ENCODE data around the gene RNASEH1.
"Not testable (repeated sequence)": the region's sequence is repeated elsewhere in the genome, so short reads cannot be mapped to it uniquely, and the experiment has no call there.

GRCh38 chr2:3496708-3497080 lies 61.4 kb downstream of the RNASEH1 start:
- TF ChIP-seq, protein P1, sequence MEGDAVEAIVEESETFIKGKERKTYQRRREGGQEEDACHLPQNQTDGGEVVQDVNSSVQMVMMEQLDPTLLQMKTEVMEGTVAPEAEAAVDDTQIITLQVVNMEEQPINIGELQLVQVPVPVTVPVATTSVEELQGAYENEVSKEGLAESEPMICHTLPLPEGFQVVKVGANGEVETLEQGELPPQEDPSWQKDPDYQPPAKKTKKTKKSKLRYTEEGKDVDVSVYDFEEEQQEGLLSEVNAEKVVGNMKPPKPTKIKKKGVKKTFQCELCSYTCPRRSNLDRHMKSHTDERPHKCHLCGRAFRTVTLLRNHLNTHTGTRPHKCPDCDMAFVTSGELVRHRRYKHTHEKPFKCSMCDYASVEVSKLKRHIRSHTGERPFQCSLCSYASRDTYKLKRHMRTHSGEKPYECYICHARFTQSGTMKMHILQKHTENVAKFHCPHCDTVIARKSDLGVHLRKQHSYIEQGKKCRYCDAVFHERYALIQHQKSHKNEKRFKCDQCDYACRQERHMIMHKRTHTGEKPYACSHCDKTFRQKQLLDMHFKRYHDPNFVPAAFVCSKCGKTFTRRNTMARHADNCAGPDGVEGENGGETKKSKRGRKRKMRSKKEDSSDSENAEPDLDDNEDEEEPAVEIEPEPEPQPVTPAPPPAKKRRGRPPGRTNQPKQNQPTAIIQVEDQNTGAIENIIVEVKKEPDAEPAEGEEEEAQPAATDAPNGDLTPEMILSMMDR (IDR thresholded peaks at IDR 0.05), result not testable (repeated sequence)
- not testable (repeated sequence) for TF ChIP-seq EP300 (IDR thresholded peaks at IDR 0.05)
